ENCODE data around the gene CIART.

DNA sequence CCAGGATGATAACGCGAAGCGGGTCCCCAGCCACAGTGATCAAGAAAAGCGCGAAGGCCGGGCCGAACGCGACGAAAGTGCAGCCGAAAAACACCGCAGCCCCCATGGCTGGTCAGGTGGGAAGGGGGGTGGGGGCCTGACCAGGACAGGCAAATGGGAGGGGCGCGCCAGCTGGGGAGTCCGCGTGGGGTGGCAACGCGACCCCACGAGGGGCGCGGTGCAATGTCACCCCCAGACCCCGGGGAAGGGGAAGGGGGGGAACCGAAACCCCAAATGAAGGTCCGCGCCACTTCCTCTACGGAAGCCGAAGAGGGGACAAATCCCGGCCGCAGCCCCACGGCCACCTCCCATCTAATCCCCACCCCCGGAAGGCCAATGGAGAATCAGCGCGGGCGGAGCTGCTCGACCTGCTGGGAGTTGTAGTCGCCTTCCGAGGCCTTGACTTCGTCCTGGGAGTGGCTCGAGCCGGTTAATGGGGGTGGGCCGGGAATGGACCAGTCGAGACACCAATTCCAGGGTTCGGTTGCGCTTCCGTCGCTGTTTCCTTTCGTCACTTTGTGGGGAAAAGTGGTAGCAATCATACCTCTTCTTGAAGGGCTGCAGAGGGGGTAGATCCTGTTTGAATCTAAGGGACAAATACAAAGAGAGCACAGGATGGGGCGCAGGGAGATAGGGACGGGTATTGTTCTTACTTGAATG, 13.5 kb upstream of the CIART start, which contains the start of gene APH1A:
- peak; percentile 66 for TF ChIP-seq POLR2A (IDR thresholded peaks at IDR 0.05)
- TF ChIP-seq EP300 (IDR thresholded peaks at IDR 0.05; ENCODE audit: low read depth) = no peak
